SU-DHL-6 (cell line): ENCODE data around the gene ALDH4A1.

ENCODE experiments used
- H2AFZ ChIP-seq: fragments of 200-600 bp; sonication (generic); 2 replicates; pipeline ENCODE4 v1.6.1; 2014; ENCODE audit warnings: low read depth, mild to moderate bottlenecking, moderate library complexity, mixed read lengths, antibody characterized with exemption, low read length; ENCODE audit not compliant: severe bottlenecking
- H3F3A ChIP-seq: fragments of 200-600 bp; shearing (Covaris generic); 2 replicates; pipeline ENCODE4 v1.6.0; 2016; ENCODE audit warnings: antibody characterized with exemption, mild to moderate bottlenecking; ENCODE audit not compliant: insufficient read depth
- H3K27ac ChIP-seq: fragments of 200-600 bp; sonication (generic); 2 replicates; pipeline ENCODE4 v1.5.1; 2016; ENCODE audit warnings: low read depth, mild to moderate bottlenecking, low read length, moderate library complexity, mixed read lengths
- H3K27me3 ChIP-seq: fragments of 200-600 bp; sonication (generic), shearing (Covaris generic); 2 replicates; pipeline ENCODE4 v1.6.0; 2014; ENCODE audit warnings: mild to moderate bottlenecking, low read length
- H3K36me3 ChIP-seq: fragments of 200-600 bp; sonication (generic); 2 replicates; pipeline ENCODE4 v1.6.1; 2014; ENCODE audit warnings: mild to moderate bottlenecking, low read length, mixed read lengths
- H3K4me2 ChIP-seq: fragments of 300-600, 200-600 bp; shearing (Covaris generic), sonication (generic); 2 replicates; pipeline ENCODE4 v1.6.0; 2014; ENCODE audit warnings: low read length, low read depth, mild to moderate bottlenecking; ENCODE audit not compliant: poor library complexity, severe bottlenecking
- H3K4me3 ChIP-seq: fragments of 200-600 bp; sonication (generic); 2 replicates; pipeline ENCODE4 v1.5.1; 2014; ENCODE audit warnings: antibody characterized with exemption, low read length, mild to moderate bottlenecking, mixed read lengths; ENCODE audit not compliant: insufficient read depth, poor library complexity, severe bottlenecking
- H3K79me2 ChIP-seq: fragments of 200-600 bp; sonication (generic); 2 replicates; pipeline ENCODE4 v1.6.1; 2014; ENCODE audit warnings: mild to moderate bottlenecking, low read length, moderate library complexity; ENCODE audit not compliant: insufficient read depth
- H3K9ac ChIP-seq: fragments of 200-600 bp; sonication (generic); 2 replicates; pipeline ENCODE4 v1.7.0; 2014; ENCODE audit warnings: mild to moderate bottlenecking, low read length
- H3K9me2 ChIP-seq: fragments of 200-600 bp; sonication (generic); replicated peaks from 2 replicates; pipeline ENCODE4 v1.6.1; 2014; ENCODE audit warnings: low read length; ENCODE audit not compliant: insufficient read depth
- H3K9me3 ChIP-seq: fragments of 200-600 bp; sonication (generic); 2 replicates; pipeline ENCODE4 v1.6.1; 2014; ENCODE audit warnings: low read length, mixed read lengths; ENCODE audit not compliant: insufficient read depth
- H4K20me1 ChIP-seq: fragments of 200-600 bp; sonication (generic); 2 replicates; pipeline ENCODE4 v1.6.1; 2014; ENCODE audit warnings: low read depth, mild to moderate bottlenecking, antibody characterized with exemption, low read length, moderate library complexity, mixed read lengths
- CTCF ChIP-seq: fragments of 200-600 bp; sonication (generic); IDR thresholded peaks from one replicate; pipeline ENCODE4 v1.5.1; 2017; ENCODE audit warnings: antibody characterized with exemption, mild to moderate bottlenecking, low read length, moderate library complexity; ENCODE audit not compliant: insufficient read depth, poor library complexity, severe bottlenecking
- EZH2phosphoT487 ChIP-seq: fragments of 200-600 bp; sonication (generic), shearing (Covaris generic); conservative IDR thresholded peaks from 2 replicates; pipeline ENCODE4 v1.6.1; 2018; ENCODE audit warnings: mild to moderate bottlenecking, antibody characterized with exemption, low read length, moderate library complexity, mixed read lengths

Gene ALDH4A1

GRCh38 chr1:18907021-18907916, 4.9 kb upstream of the ALDH4A1 start:
- no peaks in the 10 kb centered on the region for H3K27me3 ChIP-seq
- H3K9ac ChIP-seq: no peak overlapping the region
- no peaks in the 10 kb centered on the region for H3K9me2 ChIP-seq
- no peaks in the 10 kb centered on the region for H4K20me1 ChIP-seq
- H3K27ac ChIP-seq: no peak overlapping the region
- no peak overlapping the region for H2AFZ ChIP-seq
- no peak for TF ChIP-seq EZH2phosphoT487
- peak; percentile 78 for TF ChIP-seq CTCF
- H3K79me2 ChIP-seq: no peaks in the 10 kb centered on the region
- no peaks in the 10 kb centered on the region for H3K9me3 ChIP-seq
- no peaks in the 10 kb centered on the region for H3K36me3 ChIP-seq
- no peaks in the 10 kb centered on the region for H3F3A ChIP-seq
- no peak overlapping the region for H3K4me2 ChIP-seq
- no peak overlapping the region for H3K4me3 ChIP-seq

DNA sequence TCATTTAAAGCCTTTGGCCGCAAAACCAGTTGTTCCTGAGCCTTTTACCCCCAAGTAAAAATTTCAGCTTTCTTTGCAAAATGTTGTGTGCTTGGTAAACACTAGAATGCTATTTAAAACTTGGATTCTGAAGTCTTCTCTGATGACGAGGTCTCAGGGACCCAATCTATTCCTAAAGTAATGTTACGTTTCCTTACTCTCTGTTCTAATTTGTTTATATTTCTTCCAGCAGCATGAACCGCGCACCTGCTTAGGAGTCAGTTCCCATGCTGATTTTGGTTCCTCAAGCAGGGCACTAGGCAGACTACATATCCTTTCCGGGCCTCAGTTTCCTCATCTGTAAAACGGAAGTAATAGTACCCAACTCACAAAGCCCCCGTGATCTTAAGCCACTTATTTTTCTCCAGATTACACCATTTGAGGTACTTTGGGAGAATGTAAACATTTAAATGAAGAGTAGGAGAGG, 969 bp upstream of the ALDH4A1 start:
- Histone ChIP-seq H3K9ac (no peak overlapping the region), H3K27me3 (no peaks in the 10 kb centered on the region), H3K9me3 (no peaks in the 10 kb centered on the region), H3K36me3 (no peaks in the 10 kb centered on the region), H4K20me1 (no peaks in the 10 kb centered on the region), H3K9me2 (no peaks in the 10 kb centered on the region), H3K4me2 (no peak overlapping the region), H3K79me2 (no peaks in the 10 kb centered on the region), H3K4me3 (no peak overlapping the region), H3F3A (no peaks in the 10 kb centered on the region), H2AFZ (no peak overlapping the region), H3K27ac (no peak overlapping the region)
- no peak for TF ChIP-seq EZH2phosphoT487
- no peak for TF ChIP-seq CTCF

GRCh38 chr1:18901952-18902522, 318 bp downstream of the ALDH4A1 start:
- no peaks in the 10 kb centered on the region for H3K9me3 ChIP-seq
- no peaks in the 10 kb centered on the region for H3K36me3 ChIP-seq
- no peak overlapping the region for H3K4me3 ChIP-seq
- no peak overlapping the region for H3K4me2 ChIP-seq
- no peak overlapping the region for H3K9ac ChIP-seq
- no peaks in the 10 kb centered on the region for H3K79me2 ChIP-seq
- no peaks in the 10 kb centered on the region for H3K27me3 ChIP-seq
- no peaks in the 10 kb centered on the region for H3K9me2 ChIP-seq
- no peak overlapping the region for H2AFZ ChIP-seq
- TF ChIP-seq EZH2phosphoT487: no peak
- no peak for TF ChIP-seq CTCF
- H3K27ac ChIP-seq: no peak overlapping the region
- H3F3A ChIP-seq: no peaks in the 10 kb centered on the region
- H4K20me1 ChIP-seq: no peaks in the 10 kb centered on the region
